Skin of body (tissue), 2 donors: Measurements from ENCODE around the gene HPN. TPM values are rescaled to one million over a fixed set of nuclear protein-coding genes. Genes with fewer than 3 reads are reported as not detected.
"Not testable (repeated sequence)": the region's sequence is repeated elsewhere in the genome, so short reads cannot be mapped to it uniquely, and the experiment has no call there.

Source experiments
- DNase-seq: peaks from one replicate; lab custom pipeline; 2025; lab: John Stamatoyannopoulos, UW
- total RNA-seq: library from RNA; depleted of rRNA; stranded (reverse); fragments of >200 nt; gene quantifications from one replicate; pipeline ENCODE4 v1.2.3, GENCODE V29; 2014

Gene HPN
- total RNA-seq, 1 donor from 2014 or later: 0.69 TPM

- DNase-seq: no peak
Observed at GRCh38 chr19:35042056-35042730, 672 bp downstream of the HPN start.

GRCh38 chr19:35042954-35043604 lies 1.6 kb downstream of the HPN start:
- no peak for DNase-seq

- DNase-seq: no peak
Observed at GRCh38 chr19:35043906-35044305, 2.4 kb downstream of the HPN start.

- peak; percentile 27 for DNase-seq
Observed at GRCh38 chr19:35044317-35045117, 3.0 kb downstream of the HPN start.

GRCh38 chr19:35045667-35046300 lies 4.3 kb downstream of the HPN start:
- no peak for DNase-seq

DNA sequence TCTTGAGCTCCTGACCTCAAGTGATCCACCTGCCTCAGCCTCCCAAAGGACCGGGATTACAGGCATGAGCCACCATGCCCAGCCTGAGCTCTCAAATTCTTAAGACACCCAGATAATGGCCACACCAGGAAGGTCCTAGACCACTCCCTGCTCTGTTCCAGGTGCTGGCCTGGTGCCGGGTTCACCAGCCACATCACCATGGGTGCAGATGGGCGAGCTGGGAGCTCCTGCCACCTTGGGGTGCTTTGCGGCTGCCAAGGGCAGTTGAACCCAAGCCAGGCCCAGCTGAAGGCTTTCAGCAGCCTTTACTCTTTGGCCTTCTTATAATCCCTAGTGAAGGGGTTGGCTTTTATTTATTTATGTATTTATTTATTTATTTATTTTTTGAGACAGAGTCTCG lies 4.9 kb downstream of the HPN start:
- DNase-seq: no peak

- no peak for DNase-seq
Observed at GRCh38 chr19:35048911-35049411, 7.4 kb downstream of the HPN start.

GRCh38 chr19:35049456-35049855 lies 7.9 kb downstream of the HPN start:
- no peak for DNase-seq

DNA sequence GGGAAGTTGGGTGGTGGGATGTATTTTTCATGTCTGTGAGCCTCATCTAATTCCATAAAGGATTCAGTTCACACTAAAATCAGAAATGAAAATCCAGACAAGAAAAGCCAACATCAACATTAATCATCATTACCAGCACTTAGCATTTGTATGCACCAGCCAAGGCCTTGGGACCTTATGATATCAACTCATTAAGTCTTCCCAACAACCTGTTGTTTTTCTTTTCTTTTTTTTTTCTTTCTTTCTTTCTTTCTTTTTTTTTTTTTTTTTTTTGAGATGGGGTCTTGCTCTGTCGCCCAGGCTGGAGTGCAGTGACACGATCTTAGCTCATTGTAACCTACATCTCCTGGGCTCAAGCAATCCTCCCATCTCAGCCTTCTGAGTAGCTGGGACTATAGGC lies 9.1 kb downstream of the HPN start:
- not testable (repeated sequence) for DNase-seq

GRCh38 chr19:35051268-35051667 lies 9.7 kb downstream of the HPN start:
- not testable (repeated sequence) for DNase-seq

DNA sequence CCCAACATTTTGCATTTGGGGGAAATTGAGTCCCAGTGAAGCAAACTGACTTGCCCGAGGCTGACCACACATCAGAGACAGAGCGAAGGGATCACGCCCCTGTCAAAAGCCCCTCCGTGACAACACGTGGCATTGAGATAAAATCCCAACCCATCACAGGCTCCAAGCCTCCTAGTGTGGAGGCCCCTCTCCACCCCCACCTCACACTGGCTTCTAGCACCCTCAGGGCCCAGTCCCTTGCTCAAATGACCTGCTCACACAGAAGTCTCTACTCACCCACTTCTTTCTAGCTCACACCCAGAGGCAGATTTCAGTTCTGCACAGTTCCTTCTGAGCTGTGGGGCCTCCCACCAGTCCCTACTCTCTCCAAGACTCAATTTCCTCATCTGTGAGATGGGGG lies 10.3 kb downstream of the HPN start:
- DNase-seq: no peak

- DNase-seq: no peak
Observed at GRCh38 chr19:35052599-35053190, 11.2 kb downstream of the HPN start.

- DNase-seq: no peak
Observed at GRCh38 chr19:35053667-35054293, 12.3 kb downstream of the HPN start.

- no peak for DNase-seq
Observed at GRCh38 chr19:35054626-35055025, 13.1 kb downstream of the HPN start.

GRCh38 chr19:35055715-35056179 lies 14.2 kb downstream of the HPN start:
- DNase-seq: no peak

- DNase-seq: no peak
Observed at GRCh38 chr19:35056513-35057063, 15.1 kb downstream of the HPN start.

GRCh38 chr19:35058370-35058769 lies 16.8 kb downstream of the HPN start:
- DNase-seq: no peak

DNA sequence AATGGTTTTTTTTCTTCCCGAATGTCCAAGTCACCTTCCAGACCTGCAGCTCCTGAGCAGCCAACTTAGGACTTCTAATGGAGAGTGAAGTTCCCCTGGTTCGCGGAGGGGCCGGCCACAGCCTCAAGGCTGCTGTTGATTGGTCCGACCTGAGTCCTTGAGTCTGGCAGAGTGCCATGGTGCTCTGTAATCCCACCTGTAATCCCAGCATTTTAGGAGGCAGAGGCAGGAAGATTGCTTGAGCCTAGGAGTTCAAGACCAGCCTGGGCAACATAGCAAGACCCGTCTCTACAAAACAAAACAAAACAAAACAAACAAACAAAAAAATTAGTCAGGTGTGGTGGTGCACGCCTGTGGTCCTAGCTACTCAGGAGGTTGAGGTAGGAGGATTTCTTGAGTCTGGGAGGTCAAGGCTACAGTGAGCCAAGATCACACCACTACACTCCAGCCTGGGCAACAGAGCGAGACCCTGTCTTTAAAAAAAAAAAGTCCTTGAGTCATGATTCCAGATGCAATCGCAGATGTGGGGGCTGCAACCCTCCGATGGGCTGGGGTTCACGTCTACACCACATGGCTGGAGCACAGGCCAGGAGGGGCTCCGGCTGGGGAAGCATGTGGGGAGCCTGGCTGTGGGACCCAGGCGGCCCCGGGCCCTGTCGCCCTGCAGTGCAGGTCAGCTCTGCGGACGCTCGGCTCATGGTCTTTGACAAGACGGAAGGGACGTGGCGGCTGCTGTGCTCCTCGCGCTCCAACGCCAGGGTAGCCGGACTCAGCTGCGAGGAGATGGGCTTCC lies 17.7 kb downstream of the HPN start:
- DNase-seq: no peak

DNA sequence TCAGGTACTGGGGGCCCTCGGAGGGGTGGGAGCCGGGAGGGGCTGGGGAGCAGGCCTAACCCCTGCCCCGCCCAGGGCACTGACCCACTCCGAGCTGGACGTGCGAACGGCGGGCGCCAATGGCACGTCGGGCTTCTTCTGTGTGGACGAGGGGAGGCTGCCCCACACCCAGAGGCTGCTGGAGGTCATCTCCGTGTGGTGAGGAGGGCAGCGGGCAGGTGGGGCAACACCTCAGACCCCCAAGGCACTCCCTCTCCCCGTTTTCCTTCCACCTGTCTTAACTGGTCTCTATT lies 18.2 kb downstream of the HPN start:
- DNase-seq: no peak
